Measurements from ENCODE around the gene FCHSD1. TPM values are rescaled to one million over a fixed set of nuclear protein-coding genes. Genes with fewer than 3 reads are reported as not detected.

FCHSD1 gene
- total RNA-seq, 2 experiments from 2014 or later: 46.9 to 47.8 TPM

GRCh38 chr5:141633871-141634561 is 17.2 kb downstream of the FCHSD1 start:
- POLR2A ChIA-PET: interaction anchor here (1.0 to 1.1 kb wide), 2 partner anchors 9 to 42 kb away, joined by 4 read pairs; no protein-coding TSS in a partner anchor
- H3K27ac Mint-ChIP-seq: peak overlapping the region; percentile 61

GRCh38 chr5:141632650-141633049 is 18.6 kb downstream of the FCHSD1 start:
- H3K36me3 Mint-ChIP-seq (ENCODE audit: low read depth): peaks cover 49% of the 10 kb centered on the region
- no peak overlapping the region for H3K27ac Mint-ChIP-seq
- no peaks in the 10 kb centered on the region for H3K9me3 Mint-ChIP-seq (ENCODE audit: insufficient read depth)
- ATAC-seq (no peak), DNase-seq (no peak)
- CTCF ChIA-PET: interaction anchor here (1.0 to 13.0 kb wide), 7 partner anchors 9 to 68 kb away, joined by 3 to 206 read pairs (median 12); partner anchors contain the start of gene DIAPH1
- H3K4me3 Mint-ChIP-seq: no peak overlapping the region
- POLR2A ChIA-PET: interaction anchor here (1.0 kb wide), 1 partner anchor 13 kb away, joined by 4 read pairs; the partner anchor contains the start of gene DIAPH1
- H3K4me1 Mint-ChIP-seq (ENCODE audit: low read depth): peaks cover 30% of the 10 kb centered on the region
- H3K27me3 Mint-ChIP-seq (ENCODE audit: low read depth): no peaks in the 10 kb centered on the region

More at GRCh38 chr5:141633871-141634561, 17.2 kb downstream of the FCHSD1 start:
- CTCF ChIA-PET: interaction anchor here (0.8 to 13.0 kb wide), 7 partner anchors 11 to 70 kb away, joined by 3 to 206 read pairs (median 12); partner anchors contain the start of gene DIAPH1
- no peaks in the 10 kb centered on the region for H3K27me3 Mint-ChIP-seq (ENCODE audit: low read depth)
- H3K4me1 Mint-ChIP-seq (ENCODE audit: low read depth): peaks cover 39% of the 10 kb centered on the region
- ATAC-seq: no peak
- no peaks in the 10 kb centered on the region for H3K9me3 Mint-ChIP-seq (ENCODE audit: insufficient read depth)
- no peak overlapping the region for H3K4me3 Mint-ChIP-seq
- H3K36me3 Mint-ChIP-seq (ENCODE audit: low read depth): peaks cover 43% of the 10 kb centered on the region
- DNase-seq: no peak

GRCh38 chr5:141630570-141631140 is 20.6 kb downstream of the FCHSD1 start:
- POLR2A ChIA-PET: no interaction called here
- peaks cover 23% of the 10 kb centered on the region for H3K4me1 Mint-ChIP-seq (ENCODE audit: low read depth)

GRCh38 chr5:141628175-141628788 is 22.9 kb downstream of the FCHSD1 start:
- no peak for ATAC-seq
- Mint-ChIP-seq H3K27ac (no peak overlapping the region), H3K4me3 (no peak overlapping the region), H3K27me3 (ENCODE audit: low read depth) (no peaks in the 10 kb centered on the region), H3K4me1 (ENCODE audit: low read depth) (peaks cover 15% of the 10 kb centered on the region), H3K9me3 (ENCODE audit: insufficient read depth) (no peaks in the 10 kb centered on the region), H3K36me3 (ENCODE audit: low read depth) (peaks cover 65% of the 10 kb centered on the region)
- POLR2A ChIA-PET: interaction anchor here (3.1 kb wide), 1 partner anchor 8 kb away, joined by 24 read pairs; the partner anchor contains the start of genes HDAC3 and RELL2
- CTCF ChIA-PET: interaction anchor here (0.7 to 13.0 kb wide), 5 partner anchors 9 to 64 kb away, joined by 3 to 206 read pairs (median 6); partner anchors contain the start of gene DIAPH1
- DNase-seq: no peak

More at GRCh38 chr5:141630570-141631140, 20.6 kb downstream of the FCHSD1 start:
- CTCF ChIA-PET: interaction anchor here (1.1 to 13.0 kb wide), 5 partner anchors 13 to 66 kb away, joined by 5 to 206 read pairs (median 20); partner anchors contain the start of gene DIAPH1
- Mint-ChIP-seq H3K27ac (no peak overlapping the region), H3K36me3 (ENCODE audit: low read depth) (peaks cover 61% of the 10 kb centered on the region), H3K9me3 (ENCODE audit: insufficient read depth) (no peaks in the 10 kb centered on the region), H3K4me3 (no peak overlapping the region), H3K27me3 (ENCODE audit: low read depth) (no peaks in the 10 kb centered on the region)
- ATAC-seq (no peak), DNase-seq (no peak)

- no peak for ATAC-seq
Observed at GRCh38 chr5:141623611-141624010, 27.6 kb downstream of the FCHSD1 start.

GRCh38 chr5:141623186-141623585 is 28.0 kb downstream of the FCHSD1 start:
- peaks cover 60% of the 10 kb centered on the region for H3K36me3 Mint-ChIP-seq (ENCODE audit: low read depth)
- DNase-seq (peak; percentile 61), ATAC-seq (peak; percentile 21)
- H3K27me3 Mint-ChIP-seq (ENCODE audit: low read depth): no peaks in the 10 kb centered on the region
- peak overlapping the region; percentile 85 for H3K27ac Mint-ChIP-seq
- no peaks in the 10 kb centered on the region for H3K9me3 Mint-ChIP-seq (ENCODE audit: insufficient read depth)
- POLR2A ChIA-PET: interaction anchor here (0.5 to 1.9 kb wide), 4 partner anchors 13 to 1280 kb away, joined by 3 to 6 read pairs (median 4); no protein-coding TSS in a partner anchor
- CTCF ChIA-PET: interaction anchor here (0.7 to 8.2 kb wide), 9 partner anchors 9 to 59 kb away, joined by 4 to 84 read pairs (median 9); partner anchors contain the start of genes HDAC3 and RELL2
- H3K4me1 Mint-ChIP-seq (ENCODE audit: low read depth): peaks cover 37% of the 10 kb centered on the region
- peak overlapping the region; percentile 15 for H3K4me3 Mint-ChIP-seq

More at GRCh38 chr5:141623611-141624010, 27.6 kb downstream of the FCHSD1 start:
- no peak for DNase-seq
- CTCF ChIA-PET: interaction anchor here (0.7 to 8.2 kb wide), 8 partner anchors 9 to 59 kb away, joined by 4 to 84 read pairs (median 10); partner anchors contain the start of genes HDAC3 and RELL2
- Mint-ChIP-seq H3K4me3 (peak overlapping the region; percentile 15), H3K27ac (peak overlapping the region; percentile 85), H3K27me3 (ENCODE audit: low read depth) (no peaks in the 10 kb centered on the region), H3K9me3 (ENCODE audit: insufficient read depth) (no peaks in the 10 kb centered on the region), H3K36me3 (ENCODE audit: low read depth) (peaks cover 63% of the 10 kb centered on the region), H3K4me1 (ENCODE audit: low read depth) (peaks cover 37% of the 10 kb centered on the region)
- POLR2A ChIA-PET: interaction anchor here (0.5 to 1.9 kb wide), 3 partner anchors 20 to 1280 kb away, joined by 3 to 6 read pairs (median 4); no protein-coding TSS in a partner anchor

GRCh38 chr5:141618804-141619554 is 32.2 kb downstream of the FCHSD1 start, which contains the start of gene DIAPH1:
DIAPH1 (minus strand) TSS chr5:141619000; CDS start chr5:141618914, 86 bp downstream.
- ChIA-PET CTCF (interaction anchor here (0.7 to 9.0 kb wide), 24 partner anchors 11 to 1781 kb away, joined by 3 to 480 read pairs (median 6); partner anchors contain the start of genes FCHSD1, HDAC3 and RELL2), POLR2A (interaction anchor here (0.8 to 4.2 kb wide), 10 partner anchors 10 to 305 kb away, joined by 3 to 41 read pairs (median 4); partner anchors contain the start of genes HDAC3 and RELL2)
- Mint-ChIP-seq H3K4me1 (ENCODE audit: low read depth) (peaks cover 59% of the 10 kb centered on the region), H3K4me3 (peak within 1 kb of the TSS; percentile 98), H3K27ac (peak within 1 kb of the TSS; percentile 98), H3K27me3 (ENCODE audit: low read depth) (no peaks in the 10 kb centered on the region), H3K9me3 (ENCODE audit: insufficient read depth) (no peaks in the 10 kb centered on the region), H3K36me3 (ENCODE audit: low read depth) (peaks cover 63% of the 10 kb centered on the region)
- ATAC-seq (peak; percentile 90), DNase-seq (peak; percentile 98)

GRCh38 chr5:141618030-141618803 is 33.0 kb downstream of the FCHSD1 start:
- CTCF ChIA-PET: interaction anchor here (0.7 to 9.0 kb wide), 19 partner anchors 10 to 1782 kb away, joined by 3 to 480 read pairs (median 7); partner anchors contain the start of genes FCHSD1, HDAC3 and RELL2
- Mint-ChIP-seq H3K4me1 (ENCODE audit: low read depth) (peaks cover 58% of the 10 kb centered on the region), H3K36me3 (ENCODE audit: low read depth) (peaks cover 61% of the 10 kb centered on the region), H3K27ac (peak overlapping the region; percentile 98), H3K27me3 (ENCODE audit: low read depth) (no peaks in the 10 kb centered on the region), H3K4me3 (peak overlapping the region; percentile 98), H3K9me3 (ENCODE audit: insufficient read depth) (no peaks in the 10 kb centered on the region)
- ATAC-seq: peak; percentile 35
- DNase-seq: peak; percentile 62
- POLR2A ChIA-PET: interaction anchor here (0.8 to 4.2 kb wide), 13 partner anchors 10 to 306 kb away, joined by 3 to 41 read pairs (median 4); partner anchors contain the start of genes FCHSD1, HDAC3 and RELL2

GRCh38 chr5:141617682-141618029 is 33.6 kb downstream of the FCHSD1 start:
- Mint-ChIP-seq H3K27ac (peak overlapping the region; percentile 98), H3K27me3 (ENCODE audit: low read depth) (no peaks in the 10 kb centered on the region), H3K4me1 (ENCODE audit: low read depth) (peaks cover 58% of the 10 kb centered on the region), H3K36me3 (ENCODE audit: low read depth) (peaks cover 65% of the 10 kb centered on the region), H3K4me3 (peak overlapping the region; percentile 98), H3K9me3 (ENCODE audit: insufficient read depth) (no peaks in the 10 kb centered on the region)
- CTCF ChIA-PET: interaction anchor here (1.1 to 9.0 kb wide), 7 partner anchors 10 to 343 kb away, joined by 4 to 480 read pairs (median 108); partner anchors contain the start of genes HDAC3 and RELL2
- ATAC-seq (no peak), DNase-seq (no peak)
- POLR2A ChIA-PET: interaction anchor here (0.8 to 4.2 kb wide), 6 partner anchors 9 to 37 kb away, joined by 3 to 39 read pairs (median 6); partner anchors contain the start of genes FCHSD1, HDAC3 and RELL2
